H1 (cell line): ENCODE results near the gene HENMT1. TPM values are rescaled to one million over a fixed set of nuclear protein-coding genes. Genes with fewer than 3 reads are reported as not detected.

Experiments used
- CTCF ChIA-PET: fragments of 300-600 bp; sonication (Branson Sonifier 250); formaldehyde crosslinking; loops from one replicate; lab custom pipeline; 2021; ENCODE audit not compliant: partially characterized antibody; lab: Charles Lee
- POLR2A ChIA-PET: fragments of 300-600 bp; sonication (Branson Sonifier 250); formaldehyde crosslinking; loops from one replicate; lab custom pipeline; 2021; ENCODE audit warnings: inconsistent platforms; ENCODE audit not compliant: partially characterized antibody; lab: Charles Lee
- DNase-seq, 2 experiments: peaks; one replicate each; pipeline versions ENCODE4 v3.0.0 to v3.0.0-alpha.2; 2010 to 2022; ENCODE audit warnings: low spot score in 2 of 2, low read depth in 1 of 2, mixed read lengths in 1 of 2
- FAIRE-seq: peaks from 2 replicates; lab custom pipeline; 2011; peaks lifted over from hg19 to GRCh38; lab: Jason Lieb, UNC
- H2AFZ ChIP-seq: 2 replicates; pipeline ENCODE4 v1.8.1; 2012; ENCODE audit warnings: low read length, inconsistent platforms
- H2AK5ac ChIP-seq: 2 replicates; pipeline ENCODE4 v1.6.1; 2013; ENCODE audit warnings: low read depth, low read length
- H2BK120ac ChIP-seq: replicated peaks from 2 replicates; pipeline ENCODE3; 2013; ENCODE audit warnings: low read depth, low read length, inconsistent platforms
- H2BK12ac ChIP-seq: 2 replicates; pipeline ENCODE4 v1.6.1; 2013; ENCODE audit warnings: low read depth, low read length
- H2BK15ac ChIP-seq: 2 replicates; pipeline ENCODE4 v1.6.1; 2013; ENCODE audit warnings: low read length
- H2BK20ac ChIP-seq: 2 replicates; pipeline ENCODE4 v1.6.1; 2013; ENCODE audit warnings: low read length
- H2BK5ac ChIP-seq: 2 replicates; pipeline ENCODE4 v1.6.1; 2013; ENCODE audit warnings: low read depth, low read length
- H3K14ac ChIP-seq: 2 replicates; pipeline ENCODE4 v1.6.1; 2013; ENCODE audit warnings: inconsistent platforms; ENCODE audit not compliant: insufficient read length
- H3K18ac ChIP-seq: 2 replicates; pipeline ENCODE4 v1.6.1; 2013; ENCODE audit warnings: low read length; ENCODE audit errors: extremely low read depth
- H3K23ac ChIP-seq: 2 replicates; pipeline ENCODE4 v1.6.1; 2013; ENCODE audit warnings: inconsistent platforms; ENCODE audit not compliant: insufficient read length
- H3K23me2 ChIP-seq: 2 replicates; pipeline ENCODE4 v1.6.1; 2013; ENCODE audit warnings: low read depth, low read length
- H3K27ac ChIP-seq: 2 replicates; pipeline ENCODE4 v1.6.1; 2011; ENCODE audit warnings: low read depth, low read length, inconsistent platforms
- H3K27me3 ChIP-seq, 4 experiments: replicated peaks in 1 of 4; 1 replicate in 1 of 4; 2 replicates in 3 of 4; pipeline versions ENCODE4 v1.6.1 to v1.8.1; 2011 to 2013; ENCODE audit warnings: low read length in 3 of 4, mild to moderate bottlenecking in 3 of 4, inconsistent platforms in 2 of 4, mixed read lengths in 2 of 4, moderate library complexity in 1 of 4; ENCODE audit not compliant: control insufficient read depth in 3 of 4, insufficient read depth in 3 of 4; ENCODE audit errors: extremely low read depth in 1 of 4
- H3K36me3 ChIP-seq, 4 experiments: 2 replicates each; pipeline versions ENCODE4 v1.6.1 to v1.8.1; 2011 to 2013; ENCODE audit warnings: mild to moderate bottlenecking in 4 of 4, low read length in 3 of 4, moderate library complexity in 2 of 4, control low read depth in 1 of 4, inconsistent platforms in 1 of 4; ENCODE audit not compliant: insufficient read depth in 4 of 4, control insufficient read depth in 2 of 4
- H3K4ac ChIP-seq: replicated peaks from 2 replicates; pipeline ENCODE3; 2013; ENCODE audit warnings: low read length, low read depth, mixed read lengths, inconsistent platforms; ENCODE audit not compliant: insufficient read length
- H3K4me1 ChIP-seq, 4 experiments: replicated peaks in 1 of 4; 1 replicate in 1 of 4; 2 replicates in 3 of 4; pipeline versions ENCODE4 v1.6.1 to v1.8.1; 2011 to 2013; ENCODE audit warnings: low read length in 3 of 4, inconsistent platforms in 2 of 4, mixed read lengths in 1 of 4; ENCODE audit not compliant: insufficient read depth in 4 of 4, control insufficient read depth in 3 of 4
- H3K4me2 ChIP-seq, 2 experiments: 2 replicates each; pipeline versions ENCODE4 v1.6.1 to v1.8.1; 2011 to 2013; ENCODE audit warnings: low read depth in 2 of 2, low read length in 2 of 2, control low read depth in 1 of 2, inconsistent platforms in 1 of 2, mild to moderate bottlenecking in 1 of 2; ENCODE audit not compliant: insufficient read depth in 1 of 2
- H3K4me3 ChIP-seq, 4 experiments: fragments of 200-600, 300-600 bp in 1 of 4; sonication (generic), shearing (Covaris generic), sonication (Bioruptor Twin) in 1 of 4; 2 replicates each; pipeline versions ENCODE4 v1.5.1 to v1.8.1; 2011 to 2016; ENCODE audit warnings: low read length in 4 of 4, low read depth in 3 of 4, control low read depth in 2 of 4, inconsistent platforms in 2 of 4, mild to moderate bottlenecking in 2 of 4, mixed read lengths in 1 of 4, moderate library complexity in 1 of 4; ENCODE audit not compliant: insufficient read depth in 2 of 4; ENCODE audit errors: extremely low read depth in 1 of 4
- H3K56ac ChIP-seq: replicated peaks from 2 replicates; pipeline ENCODE3; 2013; ENCODE audit warnings: low read depth, mild to moderate bottlenecking, mixed read lengths, low read length, inconsistent platforms; ENCODE audit not compliant: insufficient read length
- H3K79me1 ChIP-seq: 2 replicates; pipeline ENCODE4 v1.6.1; 2013; ENCODE audit warnings: low read depth, low read length, control low read depth
- H3K79me2 ChIP-seq, 2 experiments: 2 replicates each; pipeline versions ENCODE4 v1.6.1 to v1.8.1; 2012 to 2013; ENCODE audit warnings: low read length in 2 of 2, mild to moderate bottlenecking in 2 of 2, inconsistent platforms in 1 of 2; ENCODE audit not compliant: insufficient read depth in 2 of 2, control insufficient read depth in 1 of 2
- H3K9ac ChIP-seq, 4 experiments: replicated peaks in 1 of 4; 1 replicate in 1 of 4; 2 replicates in 3 of 4; pipeline versions ENCODE4 v1.6.1 to v1.8.1; 2011 to 2013; ENCODE audit warnings: low read depth in 3 of 4, low read length in 3 of 4, control low read depth in 2 of 4, mild to moderate bottlenecking in 2 of 4, moderate library complexity in 2 of 4, inconsistent platforms in 1 of 4; ENCODE audit errors: extremely low read depth in 1 of 4
- H3K9me3 ChIP-seq, 2 experiments: 2 replicates each; pipeline versions ENCODE4 v1.6.1 to v1.8.1; 2012 to 2013; ENCODE audit warnings: mild to moderate bottlenecking in 2 of 2, moderate library complexity in 2 of 2, control low read depth in 1 of 2, inconsistent platforms in 1 of 2, low read depth in 1 of 2, low read length in 1 of 2, mixed read lengths in 1 of 2; ENCODE audit not compliant: insufficient read depth in 2 of 2
- H4K20me1 ChIP-seq, 2 experiments: replicated peaks in 1 of 2; 2 replicates each; pipeline versions ENCODE3 to v1.8.1; 2011 to 2013; ENCODE audit warnings: inconsistent platforms in 2 of 2, low read length in 2 of 2, mild to moderate bottlenecking in 1 of 2; ENCODE audit not compliant: insufficient read depth in 2 of 2, control insufficient read depth in 1 of 2
- H4K5ac ChIP-seq: 2 replicates; pipeline ENCODE4 v1.6.1; 2013; ENCODE audit warnings: low read length, low read depth, mixed read lengths, inconsistent platforms; ENCODE audit not compliant: insufficient read length
- H4K8ac ChIP-seq: 2 replicates; pipeline ENCODE4 v1.8.0; 2013; ENCODE audit warnings: mild to moderate bottlenecking, moderate library complexity, low read length, inconsistent platforms; ENCODE audit not compliant: insufficient read depth; ENCODE audit errors: extremely low read depth
- H4K91ac ChIP-seq: replicated peaks from 2 replicates; pipeline ENCODE3; 2013; ENCODE audit warnings: low read length, mixed read lengths, inconsistent platforms; ENCODE audit not compliant: insufficient read length
- RAD21 ChIP-seq, 2 experiments: IDR thresholded peaks in 1 of 2; conservative IDR thresholded peaks in 1 of 2; 2 replicates each; pipeline ENCODE4 v1.6.1; 2011; ENCODE audit warnings: low read depth in 2 of 2, low read length in 2 of 2, improper control_type of control experiment in 1 of 2, inconsistent platforms in 1 of 2, mild to moderate bottlenecking in 1 of 2, moderate library complexity in 1 of 2
- SIN3A ChIP-seq, 2 experiments: IDR thresholded peaks in 1 of 2; conservative IDR thresholded peaks in 1 of 2; 2 replicates each; pipeline ENCODE4 v1.6.1; 2011 to 2012; ENCODE audit warnings: low read length in 2 of 2, improper control_type of control experiment in 1 of 2, low read depth in 1 of 2, mild to moderate bottlenecking in 1 of 2
- WGBS, 2 experiments: shearing (Covaris generic) in 1 of 2; methylation state at CpG; one replicate each; pipeline versions ENCODE4 v1.1.6 to v1.1.7; 2013 to 2015; ENCODE audit warnings: low lambda C conversion rate in 2 of 2, mixed read lengths in 2 of 2, inconsistent platforms in 1 of 2, low coverage in 1 of 2, missing lambda C conversion rate in 1 of 2; ENCODE audit not compliant: insufficient replicate concordance in 2 of 2, insufficient coverage in 1 of 2, insufficient read length in 1 of 2; ENCODE audit errors: extremely low coverage in 1 of 2, missing lambda C conversion rate in 1 of 2; 5-methylcytosine and 5-hydroxymethylcytosine counted together
- polyA plus RNA-seq, 7 experiments: library from polyadenylated mRNA; depleted of rRNA in 3 of 7; stranded (reverse) in 5 of 7; unstranded in 2 of 7; fragments of >200 nt in 5 of 7; fragments of 200-250 nt in 2 of 7; gene quantifications; 1 replicate in 5 of 7; 2 replicates in 1 of 7; 4 replicates in 1 of 7; pipeline versions ENCODE4 v1.2.1 to v1.2.3, GENCODE V29; 2011 to 2013; ENCODE audit warnings: missing spikeins in 2 of 7, mixed read lengths in 2 of 7
- total RNA-seq: library from RNA; stranded (reverse); fragmentation: NEBNext Ultra II Directional; extraction: Animal tissue kit (Norgen Biotek cat#: 25700); gene quantifications from 2 replicates; pipeline ENCODE4 v1.2.1, GENCODE V29; 2021

The HENMT1 gene
- total and polyA plus RNA-seq, 2 of the 8 experiments (the other 6 are each of a cell fraction or from before 2014, with no cell fraction given): 2.9 to 5.6 TPM

DNA sequence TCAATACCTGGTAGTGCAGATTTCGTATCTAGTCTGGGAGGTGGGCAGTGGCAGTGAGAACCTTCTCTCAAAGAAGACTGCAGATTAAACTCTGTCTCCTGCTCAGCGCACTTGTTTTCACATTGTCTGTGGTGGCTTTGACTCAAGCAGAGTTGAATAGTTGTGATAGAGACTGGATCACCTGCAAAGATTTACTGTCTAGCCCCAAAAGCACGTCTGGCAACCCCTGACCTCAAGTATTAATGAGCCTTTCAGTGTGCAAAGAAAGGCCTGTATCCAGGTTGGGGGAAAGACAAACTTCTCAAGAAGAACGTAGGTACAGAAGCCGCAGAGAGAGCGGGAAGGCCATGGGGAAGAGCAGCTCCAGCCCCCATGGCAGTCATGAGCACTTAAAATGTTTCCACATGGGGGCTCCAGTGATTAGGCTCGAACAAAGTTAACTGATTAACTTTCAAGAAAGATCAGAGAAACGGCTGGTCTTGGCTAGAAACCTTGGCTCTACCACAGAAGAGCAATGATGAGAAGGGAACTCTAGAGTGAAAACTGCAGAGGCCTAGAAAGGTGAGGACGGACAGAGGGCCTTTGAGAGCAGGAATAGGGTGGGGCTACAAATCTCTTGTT lies 15.2 kb downstream of the HENMT1 start:
- TF ChIP-seq RAD21 (IDR thresholded peaks at IDR 0.05 in 1 of 2, conservative IDR thresholded peaks at IDR 0.05 in 1 of 2; ENCODE audit: low read depth in 2 of 2, low read length in 2 of 2) (peak in 1 of 2 experiments; percentile 33; a peak in 3 of 4 replicates), SIN3A (conservative IDR thresholded peaks at IDR 0.05 in 1 of 2, IDR thresholded peaks at IDR 0.05 in 1 of 2; ENCODE audit: low read depth in 1 of 2, low read length in 2 of 2) (no peak)

More for the DNA sequence above, 15.2 kb downstream of the HENMT1 start:
- no peak overlapping the region for H3K14ac ChIP-seq
- no peak overlapping the region for H3K27ac ChIP-seq
- POLR2A ChIA-PET: interaction anchor here (1.2 kb wide), 1 partner anchor 17 kb away, joined by 3 read pairs; no protein-coding TSS in a partner anchor
- 0 out of 2 replicates have a peak overlapping the region, but pooled peaks have one; percentile 37 for H2AFZ ChIP-seq
- H4K91ac ChIP-seq: no peak overlapping the region
- WGBS, 2 experiments: 83% methylated on average over 9 of the region's 9 CpGs; no CpG with 5 or more reads in 1 of the 2 experiments
- no peak overlapping the region for H2BK12ac ChIP-seq
- no peak for DNase-seq
- no peak overlapping the region for H3K9ac ChIP-seq
- no peaks in the 10 kb centered on the region for H3K4me1 ChIP-seq
- no peak overlapping the region for H2AK5ac ChIP-seq
- H2BK5ac ChIP-seq: no peak overlapping the region
- H4K5ac ChIP-seq: no peak overlapping the region
- no peaks in the 10 kb centered on the region for H3K9me3 ChIP-seq
- H2BK20ac ChIP-seq: no peak overlapping the region
- no peak overlapping the region for H3K4me3 ChIP-seq
- no peak overlapping the region for H3K4ac ChIP-seq
- H3K56ac ChIP-seq: no peak overlapping the region
- H2BK120ac ChIP-seq: no peak overlapping the region
- H3K18ac ChIP-seq: no peak overlapping the region
- H2BK15ac ChIP-seq: no peak overlapping the region
- H3K27me3 ChIP-seq: peaks cover 0 to 1% (median 0%) of the 10 kb centered on the region in 4 experiments; a peak in 1 of 7 replicates
- H3K79me2 ChIP-seq: no peaks in the 10 kb centered on the region
- no peaks in the 10 kb centered on the region for H3K23me2 ChIP-seq
- no peaks in the 10 kb centered on the region for H3K36me3 ChIP-seq
- FAIRE-seq: no peak
- CTCF ChIA-PET: interaction anchor here (0.6 to 3.0 kb wide), 13 partner anchors 16 to 530 kb away, joined by 3 to 21 read pairs (median 3); partner anchors contain the start of genes EEIG2, HENMT1 and PRPF38B
- H4K20me1 ChIP-seq: no peaks in the 10 kb centered on the region
- H3K79me1 ChIP-seq: no peaks in the 10 kb centered on the region
- H3K23ac ChIP-seq: no peak overlapping the region
- H4K8ac ChIP-seq: no peak overlapping the region
- H3K4me2 ChIP-seq: no peak overlapping the region
